Cardiac septum (tissue), 1 donor: ENCODE measurements around the gene ABLIM3. TPM values are rescaled to one million over a fixed set of nuclear protein-coding genes. Genes with fewer than 3 reads are reported as not detected.

Experiments used
- DNase-seq: peaks from one replicate; pipeline ENCODE4 v3.0.0-alpha.2; 2020; ENCODE audit warnings: low spot score
- intact Hi-C: fragments of 100-400 bp; cut with DNase I; formaldehyde crosslinking; loops from one replicate; pipeline ENCODE4 v1.14.0; 2022
- long read RNA-seq: library from polyadenylated mRNA; unstranded; transcript quantifications from one replicate; pipeline ENCODE4 v2.0.0, GENCODE V29; 2021
- total RNA-seq: library from RNA; stranded (reverse); fragmentation: NEBNext Ultra II Directional; extraction: Animal tissue kit (Norgen Biotek cat#: 25700); gene quantifications from one replicate; pipeline ENCODE4 v1.2.1, GENCODE V29; 2021
- donor health status: DM: no; HTN: no; CAD: no.

The ABLIM3 gene
- total RNA-seq: 118 TPM
- long read RNA-seq, partial matches to known transcripts: 44 of 56 reads
- long read RNA-seq, other reads (novel, unspliced or antisense): 12 of 56 reads

DNA sequence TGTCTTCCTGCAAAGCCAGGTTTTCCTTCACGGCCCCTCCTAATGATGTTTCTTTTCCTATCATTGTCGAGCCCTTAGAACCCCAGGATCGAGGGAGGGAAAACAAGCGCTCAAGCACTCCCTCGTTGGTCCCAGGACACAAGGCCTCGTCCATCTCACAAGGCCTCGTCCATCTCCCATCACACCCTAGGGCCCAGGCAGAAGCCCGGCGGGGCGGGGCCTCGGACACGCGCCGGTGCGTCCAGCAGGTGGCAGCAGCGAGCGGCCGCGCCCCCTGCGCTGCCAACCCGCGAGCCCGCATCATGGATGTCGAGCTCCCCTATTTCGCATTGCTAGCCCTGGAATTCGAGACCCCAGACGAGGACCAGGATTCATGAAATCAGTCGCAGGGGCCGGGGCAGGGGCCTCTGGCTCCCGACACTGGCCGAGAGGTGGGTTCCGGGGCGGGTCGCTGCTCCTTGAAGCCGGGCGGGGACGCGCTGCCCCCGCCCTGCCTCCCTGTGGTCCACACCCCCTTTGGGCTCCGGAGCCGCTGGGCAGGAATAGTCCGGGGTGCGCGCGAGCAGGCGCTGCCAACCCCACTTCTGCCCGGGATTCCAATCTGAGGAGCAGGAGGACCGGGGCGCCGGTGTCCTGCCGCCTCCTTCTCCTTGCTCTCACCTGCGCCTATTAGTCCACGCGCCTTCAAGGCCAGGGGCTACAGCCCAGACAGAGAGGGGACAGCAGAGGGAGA lies at the start of gene ABLIM3:
Gene ABLIM3 (plus strand): TSS at position 270 of the 733 bp plus-strand sequence. CDS start 603 bp downstream, outside the sequence.
- peak; percentile 90 for DNase-seq
- intact Hi-C loops: loop anchor here (1.0 to 5.0 kb wide), 2 partner anchors 36 to 88 kb away; no protein-coding TSS in a partner anchor

- DNase-seq: no peak
- intact Hi-C loops: no loop called here
Measured at GRCh38 chr5:149093625-149094024, 47.7 kb upstream of the ABLIM3 start.

- intact Hi-C loops: no loop called here
- DNase-seq: no peak
Measured at GRCh38 chr5:149094996-149095395, 46.3 kb upstream of the ABLIM3 start.

DNA sequence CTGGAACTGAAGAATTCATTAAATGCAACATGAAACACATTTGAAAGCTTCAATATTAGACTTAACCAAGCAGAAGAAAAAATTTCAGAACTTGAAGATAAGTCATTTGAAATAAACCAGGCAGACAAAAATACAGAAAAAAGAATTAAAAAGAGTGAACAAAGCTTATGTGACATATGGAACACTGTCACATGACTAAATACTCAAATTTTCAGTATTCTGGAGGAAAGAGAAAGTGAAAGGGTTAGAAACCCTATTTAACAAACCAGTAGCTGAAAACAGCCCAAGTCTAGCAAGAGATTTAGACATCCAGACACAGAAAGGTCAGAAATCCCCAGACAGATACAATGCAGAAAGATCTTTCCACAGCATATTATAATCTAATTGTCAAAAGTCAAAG lies 41.4 kb upstream of the ABLIM3 start:
- no peak for DNase-seq
- intact Hi-C loops: no loop called here

DNA sequence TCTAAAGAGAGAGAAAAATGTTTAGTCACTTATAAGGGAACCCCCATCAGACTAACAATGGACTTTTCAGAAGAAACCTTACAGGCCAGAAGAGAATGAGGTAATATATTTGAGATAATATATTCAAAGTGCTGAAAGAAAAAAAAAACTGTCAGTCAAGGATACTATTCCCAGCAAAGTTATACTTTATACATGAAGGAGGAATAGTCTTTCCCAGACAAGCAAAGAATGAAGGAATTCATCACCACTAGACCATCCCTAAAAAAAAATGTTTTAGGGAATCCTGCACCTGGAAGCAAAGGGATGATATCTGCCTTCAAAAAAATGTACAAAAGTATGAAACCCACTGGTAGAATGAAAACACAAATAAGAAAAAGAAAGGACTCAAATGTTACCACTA lies 41.0 kb upstream of the ABLIM3 start:
- DNase-seq: no peak
- intact Hi-C loops: no loop called here

GRCh38 chr5:149108651-149109280 lies 32.5 kb upstream of the ABLIM3 start:
- no peak for DNase-seq

DNA sequence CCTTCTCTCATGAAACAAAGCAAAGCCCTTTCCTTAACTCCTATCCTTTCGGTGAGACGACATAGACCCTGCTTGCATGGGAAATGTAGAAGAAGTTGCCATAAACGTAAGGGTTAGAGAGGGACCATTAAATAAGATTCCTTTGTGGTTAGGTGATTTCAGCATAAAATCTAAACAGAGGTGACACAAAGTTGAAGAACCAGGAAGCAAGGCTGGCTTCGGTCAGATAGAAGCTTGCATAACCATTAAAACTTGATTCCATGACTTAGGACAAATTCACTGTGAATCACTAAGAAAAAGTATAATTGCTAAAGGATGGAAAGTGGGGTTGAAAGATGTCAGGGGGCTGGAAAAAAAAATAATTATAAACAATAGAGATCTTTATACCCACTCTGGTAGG lies 30.9 kb upstream of the ABLIM3 start:
- no peak for DNase-seq
- intact Hi-C loops: loop anchor here (5.0 kb wide), 2 partner anchors 113 to 288 kb away; no protein-coding TSS in a partner anchor

More at GRCh38 chr5:149108651-149109280, 32.5 kb upstream of the ABLIM3 start:
- intact Hi-C loops: loop anchor here (5.0 kb wide), 1 partner anchor 576 kb away; no protein-coding TSS in a partner anchor

GRCh38 chr5:149113669-149114068 lies 27.6 kb upstream of the ABLIM3 start:
- intact Hi-C loops: loop anchor here (2.0 to 5.0 kb wide), 3 partner anchors 116 to 373 kb away; no protein-coding TSS in a partner anchor
- no peak for DNase-seq

DNA sequence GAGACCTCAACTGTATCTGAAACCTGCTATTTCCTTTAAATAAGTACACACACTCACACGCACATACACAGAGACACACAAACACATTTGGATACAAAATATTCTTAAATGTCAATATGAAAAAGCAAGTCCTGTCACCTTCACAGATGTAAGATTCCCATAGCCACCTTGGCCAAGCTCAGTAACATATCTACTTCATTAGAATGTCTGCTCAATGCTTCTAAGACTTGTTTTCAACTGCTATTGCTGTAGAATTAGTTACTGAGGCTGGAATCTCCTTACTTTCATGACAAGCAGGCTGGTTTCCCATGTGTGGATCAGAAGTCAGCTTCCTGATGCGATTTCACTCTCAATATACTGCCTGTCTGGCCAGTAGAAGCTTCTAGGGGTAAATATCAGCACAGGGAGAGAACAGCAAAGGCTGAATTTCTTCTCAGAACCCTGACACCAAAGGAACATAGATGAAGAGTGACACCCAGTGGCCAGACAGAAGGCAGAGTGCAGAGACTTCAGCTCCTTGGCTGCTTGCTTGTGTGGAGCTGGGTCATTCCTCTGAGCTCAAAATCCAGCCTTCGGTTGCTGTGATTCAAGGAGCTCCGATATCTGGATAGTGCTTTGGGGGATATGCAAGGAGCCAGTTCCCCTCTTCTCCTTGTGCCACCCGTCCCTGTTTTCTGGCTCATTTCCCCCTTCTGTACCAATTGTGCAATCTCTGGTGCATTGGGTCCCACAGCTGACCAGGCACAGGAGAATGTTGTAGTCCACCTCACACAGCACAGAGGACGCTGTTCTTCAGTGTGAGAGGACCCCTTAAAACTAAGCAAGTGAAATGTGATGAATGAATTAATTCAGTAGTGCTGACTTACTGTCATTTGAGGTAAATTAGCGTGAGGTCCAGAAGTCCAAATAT lies 26.6 kb upstream of the ABLIM3 start:
- no peak for DNase-seq
- intact Hi-C loops: loop anchor here (2.0 to 5.0 kb wide), 4 partner anchors 117 to 382 kb away; no protein-coding TSS in a partner anchor

DNA sequence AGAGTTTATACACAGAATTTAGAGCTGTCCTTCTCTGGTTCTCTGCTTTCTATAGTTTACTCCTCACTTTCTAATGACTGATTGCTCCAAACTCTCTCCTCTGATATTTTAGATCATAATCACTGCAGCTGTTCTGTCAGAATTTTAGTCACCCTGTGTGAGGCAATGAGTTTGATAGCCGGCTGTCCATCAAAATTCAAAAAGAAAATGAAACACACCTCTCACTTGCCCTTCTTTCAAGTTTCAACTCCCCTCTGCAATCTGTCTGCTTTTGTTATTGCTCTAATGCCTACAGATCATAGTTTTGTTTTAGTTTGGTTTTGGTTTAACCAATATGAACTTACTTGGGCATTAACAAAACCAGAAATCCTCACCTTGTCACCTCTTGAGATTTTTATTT lies 23.3 kb upstream of the ABLIM3 start:
- no peak for DNase-seq
- intact Hi-C loops: loop anchor here (5.0 kb wide), 1 partner anchor 386 kb away; no protein-coding TSS in a partner anchor

DNA sequence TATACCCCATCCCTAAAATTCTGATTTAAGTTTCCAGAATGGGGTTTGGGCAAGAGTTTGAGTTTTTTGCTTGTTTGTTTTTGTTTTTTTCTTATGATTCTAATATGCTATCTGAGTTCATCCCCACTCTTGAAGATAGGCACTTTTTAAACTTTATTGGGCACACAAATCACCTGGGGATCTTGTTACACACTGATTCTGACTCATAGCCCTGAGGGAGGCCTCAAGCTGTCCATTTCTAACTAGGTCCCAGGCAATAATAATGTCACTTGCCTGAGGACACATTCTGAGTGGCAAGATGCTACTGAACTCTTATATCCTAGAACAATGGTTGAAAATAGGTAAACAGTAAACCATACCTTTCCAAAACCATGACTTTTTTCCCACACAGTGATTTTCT lies 22.8 kb upstream of the ABLIM3 start:
- intact Hi-C loops: loop anchor here (5.0 kb wide), 1 partner anchor 386 kb away; no protein-coding TSS in a partner anchor
- no peak for DNase-seq

DNA sequence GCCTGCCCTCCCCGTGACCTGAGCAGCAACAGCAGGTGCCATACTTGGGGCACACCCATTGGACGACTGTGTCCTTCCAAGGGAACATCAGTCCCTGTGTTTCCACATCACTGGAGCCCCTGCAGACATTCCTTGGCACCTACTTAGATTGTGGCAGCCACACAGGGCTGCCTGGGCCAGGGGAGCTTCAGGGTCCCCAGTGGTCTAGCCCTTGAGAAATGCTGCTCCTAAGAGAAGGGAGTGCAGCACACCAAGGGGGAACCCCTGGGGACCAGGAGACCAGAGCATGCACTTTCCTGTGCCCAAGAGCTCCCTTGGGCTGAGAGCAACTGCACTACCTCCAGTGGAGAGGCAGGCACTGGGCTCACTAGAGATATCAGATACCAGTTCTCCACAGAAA lies 20.1 kb upstream of the ABLIM3 start:
- intact Hi-C loops: no loop called here
- DNase-seq: no peak

DNA sequence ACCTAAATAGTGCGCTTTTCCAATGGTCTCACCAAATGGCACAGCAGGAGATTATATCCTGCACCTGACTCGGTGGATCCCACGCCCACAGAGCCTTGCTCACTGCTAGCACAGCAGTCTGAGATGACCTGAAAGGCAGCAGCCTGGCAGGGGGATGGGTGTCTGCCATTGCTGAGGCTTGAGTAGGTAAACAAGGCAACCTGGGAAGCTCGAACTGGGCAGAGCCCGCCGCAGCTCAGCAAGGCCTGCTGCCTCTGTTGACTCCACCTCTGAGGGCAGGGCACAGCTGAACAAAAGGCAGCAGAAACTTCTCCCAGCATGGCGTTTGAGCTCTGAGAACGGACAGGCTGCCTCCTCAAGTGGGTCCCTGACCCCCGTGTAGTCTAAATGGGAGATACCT lies 18.1 kb upstream of the ABLIM3 start:
- intact Hi-C loops: no loop called here
- DNase-seq: no peak

DNA sequence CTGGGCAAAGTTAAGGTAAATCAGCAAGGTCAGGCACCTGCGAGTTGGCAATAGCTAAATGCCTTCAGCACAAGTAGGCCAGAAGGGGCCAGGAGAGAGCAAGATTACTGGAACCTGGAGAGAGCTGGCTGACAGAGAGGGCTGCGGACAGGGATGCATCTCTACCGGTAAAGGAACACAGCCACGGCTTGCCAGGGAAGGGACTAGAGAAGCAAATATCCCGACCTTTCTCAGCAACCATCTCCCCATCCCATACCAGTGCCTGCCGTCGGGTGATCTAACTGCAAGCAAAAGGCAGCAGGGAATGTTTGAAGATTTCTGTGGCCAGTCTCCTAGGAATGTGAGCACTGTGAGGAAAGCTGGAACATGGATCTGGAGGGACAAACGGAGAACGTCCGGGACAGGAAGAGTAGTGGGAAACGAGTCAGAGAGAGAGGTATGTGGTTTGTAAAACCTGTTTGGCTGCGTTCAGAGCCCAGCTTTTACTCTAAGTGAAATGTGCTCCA lies 15.9 kb upstream of the ABLIM3 start:
- intact Hi-C loops: no loop called here
- no peak for DNase-seq

- intact Hi-C loops: no loop called here
Measured at GRCh38 chr5:149126906-149127305, 14.4 kb upstream of the ABLIM3 start.

GRCh38 chr5:149127394-149127955 lies 13.8 kb upstream of the ABLIM3 start:
- no peak for DNase-seq
- intact Hi-C loops: no loop called here

More at GRCh38 chr5:149126906-149127305, 14.4 kb upstream of the ABLIM3 start:
- no peak for DNase-seq

- no peak for DNase-seq
Measured at GRCh38 chr5:149128023-149128875, 13.0 kb upstream of the ABLIM3 start.

GRCh38 chr5:149129181-149129580 lies 12.1 kb upstream of the ABLIM3 start:
- no peak for DNase-seq
- intact Hi-C loops: no loop called here

More at GRCh38 chr5:149128023-149128875, 13.0 kb upstream of the ABLIM3 start:
- intact Hi-C loops: no loop called here
